ENCODE measurements around the gene GRID2. TPM values are rescaled to one million over a fixed set of nuclear protein-coding genes. Genes with fewer than 3 reads are reported as not detected.
A peak's percentile ranks its signal among the peaks of the same experiment; 100 is the strongest.
"Not testable (repeated sequence)": the region's sequence is repeated elsewhere in the genome, so short reads cannot be mapped to it uniquely, and the experiment has no call there.

Gene GRID2
- total and polyA plus RNA-seq, 2 donors (not counting 1 experiment from before 2014, with no cell fraction given) = under 0.01 to 0.02 TPM

DNA sequence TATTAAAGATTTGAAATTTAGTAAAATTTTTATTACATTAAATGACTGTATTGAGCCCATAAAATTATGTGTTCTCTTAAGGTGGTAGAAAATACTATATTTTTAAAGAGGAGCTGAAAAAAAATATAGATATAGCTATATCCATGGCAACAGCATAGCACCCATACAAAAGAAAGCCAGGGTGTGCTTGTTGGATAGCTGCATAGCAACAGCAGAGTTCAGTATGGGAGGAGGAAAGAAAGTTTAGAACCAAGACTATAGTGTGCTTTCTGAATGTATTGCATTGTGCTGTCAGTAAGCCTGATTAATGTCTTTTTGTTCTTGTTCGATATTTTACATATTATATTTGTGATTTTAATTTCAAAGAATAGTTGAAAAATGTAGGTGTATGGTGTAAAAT lies 78.4 kb downstream of the GRID2 start:
- no peaks in the 10 kb centered on the region for H3K79me2 ChIP-seq (ENCODE audit: control insufficient read depth, insufficient read depth, low read length)
- no peak for DNase-seq (ENCODE audit: low read depth in 2 of 2)
- H4K20me1 ChIP-seq (ENCODE audit: control insufficient read depth, extremely low read depth, insufficient read depth, low read length) = no peaks in the 10 kb centered on the region
- no peak overlapping the region for H3K9ac ChIP-seq (ENCODE audit: insufficient read depth, low read length)
- no peak overlapping the region for H3K4me3 ChIP-seq (replicated peaks in 1 of 4; ENCODE audit: control extremely low read depth in 1 of 4, insufficient read depth in 1 of 4, low read depth in 3 of 4, low read length in 4 of 4)
- no peaks in the 10 kb centered on the region for H3K36me3 ChIP-seq (ENCODE audit: control insufficient read depth, insufficient read depth, low read length)
- no peak overlapping the region for H3K27ac ChIP-seq (ENCODE audit: insufficient read depth, low read length)
- no peak overlapping the region for H3K4me2 ChIP-seq (ENCODE audit: extremely low read depth, insufficient read depth, low read length)
- no peaks in the 10 kb centered on the region for H3K4me1 ChIP-seq (ENCODE audit: control insufficient read depth, extremely low read depth, insufficient read depth, low read length)
- no peak overlapping the region for H2AFZ ChIP-seq (ENCODE audit: low read length)
- H3K9me3 ChIP-seq (ENCODE audit: control insufficient read depth, insufficient read depth, low read depth, low read length) = no peaks in the 10 kb centered on the region
- no peaks in the 10 kb centered on the region for H3K27me3 ChIP-seq (ENCODE audit: control insufficient read depth, insufficient read depth, low read length)
- TF ChIP-seq, protein P1, sequence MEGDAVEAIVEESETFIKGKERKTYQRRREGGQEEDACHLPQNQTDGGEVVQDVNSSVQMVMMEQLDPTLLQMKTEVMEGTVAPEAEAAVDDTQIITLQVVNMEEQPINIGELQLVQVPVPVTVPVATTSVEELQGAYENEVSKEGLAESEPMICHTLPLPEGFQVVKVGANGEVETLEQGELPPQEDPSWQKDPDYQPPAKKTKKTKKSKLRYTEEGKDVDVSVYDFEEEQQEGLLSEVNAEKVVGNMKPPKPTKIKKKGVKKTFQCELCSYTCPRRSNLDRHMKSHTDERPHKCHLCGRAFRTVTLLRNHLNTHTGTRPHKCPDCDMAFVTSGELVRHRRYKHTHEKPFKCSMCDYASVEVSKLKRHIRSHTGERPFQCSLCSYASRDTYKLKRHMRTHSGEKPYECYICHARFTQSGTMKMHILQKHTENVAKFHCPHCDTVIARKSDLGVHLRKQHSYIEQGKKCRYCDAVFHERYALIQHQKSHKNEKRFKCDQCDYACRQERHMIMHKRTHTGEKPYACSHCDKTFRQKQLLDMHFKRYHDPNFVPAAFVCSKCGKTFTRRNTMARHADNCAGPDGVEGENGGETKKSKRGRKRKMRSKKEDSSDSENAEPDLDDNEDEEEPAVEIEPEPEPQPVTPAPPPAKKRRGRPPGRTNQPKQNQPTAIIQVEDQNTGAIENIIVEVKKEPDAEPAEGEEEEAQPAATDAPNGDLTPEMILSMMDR (conservative IDR thresholded peaks at IDR 0.05 in 1 of 2, IDR thresholded peaks at IDR 0.05 in 1 of 2; ENCODE audit: low read depth in 1 of 2, low read length in 2 of 2) = no peak
- TF ChIP-seq EZH2 (IDR thresholded peaks at IDR 0.05; ENCODE audit: low read length, missing control alignments) = no peak

- Histone ChIP-seq H4K20me1 (ENCODE audit: control insufficient read depth, extremely low read depth, insufficient read depth, low read length) (no peaks in the 10 kb centered on the region), H2AFZ (ENCODE audit: low read length) (no peak overlapping the region), H3K4me1 (ENCODE audit: control insufficient read depth, extremely low read depth, insufficient read depth, low read length) (no peaks in the 10 kb centered on the region), H3K27ac (ENCODE audit: insufficient read depth, low read length) (no peak overlapping the region), H3K79me2 (ENCODE audit: control insufficient read depth, insufficient read depth, low read length) (no peaks in the 10 kb centered on the region), H3K36me3 (ENCODE audit: control insufficient read depth, insufficient read depth, low read length) (no peaks in the 10 kb centered on the region), H3K9me3 (ENCODE audit: control insufficient read depth, insufficient read depth, low read depth, low read length) (no peaks in the 10 kb centered on the region), H3K9ac (ENCODE audit: insufficient read depth, low read length) (no peak overlapping the region), H3K4me2 (ENCODE audit: extremely low read depth, insufficient read depth, low read length) (no peak overlapping the region), H3K4me3 (replicated peaks in 1 of 4; ENCODE audit: control extremely low read depth in 1 of 4, insufficient read depth in 1 of 4, low read depth in 3 of 4, low read length in 4 of 4) (no peak overlapping the region), H3K27me3 (ENCODE audit: control insufficient read depth, insufficient read depth, low read length) (no peaks in the 10 kb centered on the region)
- TF ChIP-seq, protein P1 (conservative IDR thresholded peaks at IDR 0.05 in 1 of 2, IDR thresholded peaks at IDR 0.05 in 1 of 2; ENCODE audit: low read depth in 1 of 2, low read length in 2 of 2) = peak; percentile 54 to 69
- no peak for TF ChIP-seq EZH2 (IDR thresholded peaks at IDR 0.05; ENCODE audit: low read length, missing control alignments)
- peak; percentile 46 to 74 for DNase-seq (ENCODE audit: low read depth in 2 of 2)
These were observed 83.8 kb downstream of the GRID2 start for GRCh38 chr4:92387459-92388069.

GRCh38 chr4:92399032-92399431 lies 95.3 kb downstream of the GRID2 start:
- H3K4me1 ChIP-seq (ENCODE audit: control insufficient read depth, extremely low read depth, insufficient read depth, low read length) = no peaks in the 10 kb centered on the region
- H3K27me3 ChIP-seq (ENCODE audit: control insufficient read depth, insufficient read depth, low read length) = no peaks in the 10 kb centered on the region
- H3K36me3 ChIP-seq (ENCODE audit: control insufficient read depth, insufficient read depth, low read length) = no peaks in the 10 kb centered on the region
- H3K9ac ChIP-seq (ENCODE audit: insufficient read depth, low read length) = no peak overlapping the region
- no peaks in the 10 kb centered on the region for H4K20me1 ChIP-seq (ENCODE audit: control insufficient read depth, extremely low read depth, insufficient read depth, low read length)
- no peak overlapping the region for H3K4me3 ChIP-seq (replicated peaks in 1 of 4; ENCODE audit: control extremely low read depth in 1 of 4, insufficient read depth in 1 of 4, low read depth in 3 of 4, low read length in 4 of 4)
- no peak overlapping the region for H3K27ac ChIP-seq (ENCODE audit: insufficient read depth, low read length)
- no peak overlapping the region for H3K4me2 ChIP-seq (ENCODE audit: extremely low read depth, insufficient read depth, low read length)
- no peaks in the 10 kb centered on the region for H3K79me2 ChIP-seq (ENCODE audit: control insufficient read depth, insufficient read depth, low read length)
- DNase-seq (ENCODE audit: low read depth in 2 of 2) = no peak
- TF ChIP-seq, protein P1 (conservative IDR thresholded peaks at IDR 0.05 in 1 of 2, IDR thresholded peaks at IDR 0.05 in 1 of 2; ENCODE audit: low read depth in 1 of 2, low read length in 2 of 2) = no peak
- no peak for TF ChIP-seq EZH2 (IDR thresholded peaks at IDR 0.05; ENCODE audit: low read length, missing control alignments)
- H3K9me3 ChIP-seq (ENCODE audit: control insufficient read depth, insufficient read depth, low read depth, low read length) = no peaks in the 10 kb centered on the region
- no peak overlapping the region for H2AFZ ChIP-seq (ENCODE audit: low read length)

DNA sequence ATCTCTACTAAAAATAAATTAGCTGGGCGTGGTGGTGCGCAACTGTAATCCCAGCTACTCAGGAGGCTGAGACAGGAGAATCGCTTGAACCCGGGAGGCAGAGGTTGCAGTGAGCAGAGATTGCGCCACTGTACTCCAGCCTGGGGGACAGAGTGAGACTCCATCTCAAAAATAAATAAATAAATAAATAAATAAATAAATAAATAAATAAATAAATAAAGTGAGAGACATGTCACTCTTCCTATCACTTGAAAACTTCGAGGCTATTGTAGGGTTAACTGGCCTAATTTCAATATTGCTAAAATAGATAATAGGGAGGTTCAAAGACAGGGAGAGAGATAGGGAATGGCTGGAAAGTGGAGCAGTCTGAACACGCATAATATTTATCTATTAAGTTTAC lies 99.8 kb downstream of the GRID2 start:
- not testable (repeated sequence) for H3K27me3 ChIP-seq (ENCODE audit: control insufficient read depth, insufficient read depth, low read length)

More for the DNA sequence above, 99.8 kb downstream of the GRID2 start:
- not testable (repeated sequence) for DNase-seq (ENCODE audit: low read depth in 2 of 2); H3K4me1 ChIP-seq (ENCODE audit: control insufficient read depth, extremely low read depth, insufficient read depth, low read length); H3K27ac ChIP-seq (ENCODE audit: insufficient read depth, low read length); H4K20me1 ChIP-seq (ENCODE audit: control insufficient read depth, extremely low read depth, insufficient read depth, low read length); H3K4me3 ChIP-seq (replicated peaks in 1 of 4; ENCODE audit: control extremely low read depth in 1 of 4, insufficient read depth in 1 of 4, low read depth in 3 of 4, low read length in 4 of 4); H3K9ac ChIP-seq (ENCODE audit: insufficient read depth, low read length); H3K79me2 ChIP-seq (ENCODE audit: control insufficient read depth, insufficient read depth, low read length); H3K36me3 ChIP-seq (ENCODE audit: control insufficient read depth, insufficient read depth, low read length); H3K9me3 ChIP-seq (ENCODE audit: control insufficient read depth, insufficient read depth, low read depth, low read length); H2AFZ ChIP-seq (ENCODE audit: low read length); H3K4me2 ChIP-seq (ENCODE audit: extremely low read depth, insufficient read depth, low read length)

All from fibroblast of lung (primary cell).